A549 treated with GW870086 at 1 μM for 4 hours (cell line): ENCODE results near the gene ZFYVE21. TPM values are rescaled to one million over a fixed set of nuclear protein-coding genes. Genes with fewer than 3 reads are reported as not detected.

ENCODE experiments used
- total RNA-seq: library from RNA; stranded (reverse); fragments of 200-300 nt; extraction: Qiagen RNA extraction; gene quantifications from 5 replicates; pipeline ENCODE4 v1.2.3, GENCODE V29; 2022; ENCODE audit warnings: low read depth

Gene ZFYVE21
- total RNA-seq = 35.6 to 44.6 TPM (median 42.4 TPM) in 5 replicates

GRCh38 chr14:103715052-103716000, at the start of gene ZFYVE21, which contains the start of gene XRCC3:
TSS of gene ZFYVE21 (plus strand) at chr14:103715810. CDS start at chr14:103715842, 32 bp downstream.
TSS of gene XRCC3 (minus strand) at chr14:103715451. CDS start at chr14:103711087, 4,364 bp downstream.

Other genes starting within 250 kb of the ZFYVE21 start
- 116 to 147 TPM (median 130 TPM) in 5 replicates for gene CKB, start 193.0 kb upstream of the ZFYVE21 start, total RNA-seq
- 18.6 to 29.3 TPM (median 27.3 TPM) in 5 replicates for gene TRMT61A, start 186.6 kb upstream of the ZFYVE21 start, total RNA-seq
- 22.3 to 25.3 TPM (median 23.5 TPM) in 5 replicates for gene BAG5, start 153.2 kb upstream of the ZFYVE21 start, total RNA-seq
- 37.5 to 63.1 TPM (median 53.8 TPM) in 5 replicates for gene COA8, start 152.8 kb upstream of the ZFYVE21 start, total RNA-seq
- 92.5 to 107 TPM (median 106 TPM) in 5 replicates for gene KLC1, start 86.6 kb upstream of the ZFYVE21 start, total RNA-seq
- gene XRCC3, start 359 bp upstream of the ZFYVE21 start, total RNA-seq = 28.2 to 29.6 TPM (median 29.1 TPM) in 5 replicates
- 4.2 to 5.7 TPM (median 4.6 TPM) in 5 replicates for gene PPP1R13B, start 131.8 kb downstream of the ZFYVE21 start, total RNA-seq
- gene TDRD9, start 212.6 kb downstream of the ZFYVE21 start, total RNA-seq = 0.08 to 0.22 TPM (median 0.14 TPM) in 5 replicates
- gene RD3L, start 226.7 kb downstream of the ZFYVE21 start, total RNA-seq = not detected in 5 replicates